DOHH2 (cell line): Measurements from ENCODE around the gene DCDC2.

Experiments
- H3F3A ChIP-seq: fragments of 200-600 bp; sonication (generic), shearing (Covaris generic); 2 replicates; pipeline ENCODE4 v1.6.0; 2016; ENCODE audit warnings: antibody characterized with exemption, mild to moderate bottlenecking; ENCODE audit not compliant: control insufficient read depth, insufficient read depth
- H3K27ac ChIP-seq: fragments of 200-600 bp; sonication (generic); 2 replicates; pipeline ENCODE4 v1.5.1; 2014; ENCODE audit warnings: low read depth, mild to moderate bottlenecking, low read length, moderate library complexity
- H3K27me3 ChIP-seq: fragments of 200-600 bp; sonication (generic); 2 replicates; pipeline ENCODE4 v1.6.1; 2014; ENCODE audit warnings: mild to moderate bottlenecking, low read length, mixed read lengths; ENCODE audit not compliant: control insufficient read depth
- H3K36me3 ChIP-seq: fragments of 200-600 bp; sonication (generic); 2 replicates; pipeline ENCODE4 v1.6.1; 2014; ENCODE audit warnings: mild to moderate bottlenecking, low read length, moderate library complexity, mixed read lengths; ENCODE audit not compliant: control insufficient read depth
- H3K4me1 ChIP-seq: fragments of 200-600 bp; sonication (generic); 2 replicates; pipeline ENCODE4 v1.6.1; 2014; ENCODE audit warnings: mild to moderate bottlenecking, low read length, mixed read lengths; ENCODE audit not compliant: control insufficient read depth
- H3K4me2 ChIP-seq: fragments of 200-600 bp; sonication (generic); 2 replicates; pipeline ENCODE4 v1.6.0; 2014; ENCODE audit warnings: mild to moderate bottlenecking, low read length, moderate library complexity
- H3K4me3 ChIP-seq: fragments of 200-600 bp; sonication (generic); 2 replicates; pipeline ENCODE4 v1.5.1; 2014; ENCODE audit warnings: mild to moderate bottlenecking, low read length, mixed read lengths
- H3K79me2 ChIP-seq: fragments of 200-600 bp; sonication (generic); 2 replicates; pipeline ENCODE4 v1.6.1; 2014; ENCODE audit warnings: mild to moderate bottlenecking, low read length, mixed read lengths; ENCODE audit not compliant: control insufficient read depth
- H3K9me2 ChIP-seq: fragments of 200-600 bp; sonication (generic); replicated peaks from 2 replicates; pipeline ENCODE4 v1.6.1; 2014; ENCODE audit warnings: mild to moderate bottlenecking, low read length, mixed read lengths; ENCODE audit not compliant: control insufficient read depth
- H3K9me3 ChIP-seq: fragments of 200-600 bp; sonication (generic); 2 replicates; pipeline ENCODE4 v1.6.1; 2014; ENCODE audit warnings: antibody characterized with exemption, low read length, mixed read lengths; ENCODE audit not compliant: control insufficient read depth, insufficient read depth
- H4K20me1 ChIP-seq: fragments of 200-600 bp; sonication (generic); 2 replicates; pipeline ENCODE4 v1.6.0; 2014; ENCODE audit warnings: low read depth, mild to moderate bottlenecking, antibody characterized with exemption, low read length, moderate library complexity; ENCODE audit not compliant: control insufficient read depth, insufficient read depth
- EZH2phosphoT487 ChIP-seq: fragments of 200-600 bp; sonication (generic); IDR thresholded peaks from 2 replicates; pipeline ENCODE4 v1.6.1; 2017; ENCODE audit warnings: borderline replicate concordance, mild to moderate bottlenecking, antibody characterized with exemption, low read length, moderate library complexity, mixed read lengths
- TF ChIP-seq, protein P1 (sequence below): fragments of 200-600 bp; sonication (generic); IDR thresholded peaks from one replicate; pipeline ENCODE4 v1.5.1; 2014; ENCODE audit warnings: antibody characterized with exemption, mild to moderate bottlenecking, low read depth, low read length; ENCODE audit not compliant: poor library complexity, severe bottlenecking

DCDC2 gene

DNA sequence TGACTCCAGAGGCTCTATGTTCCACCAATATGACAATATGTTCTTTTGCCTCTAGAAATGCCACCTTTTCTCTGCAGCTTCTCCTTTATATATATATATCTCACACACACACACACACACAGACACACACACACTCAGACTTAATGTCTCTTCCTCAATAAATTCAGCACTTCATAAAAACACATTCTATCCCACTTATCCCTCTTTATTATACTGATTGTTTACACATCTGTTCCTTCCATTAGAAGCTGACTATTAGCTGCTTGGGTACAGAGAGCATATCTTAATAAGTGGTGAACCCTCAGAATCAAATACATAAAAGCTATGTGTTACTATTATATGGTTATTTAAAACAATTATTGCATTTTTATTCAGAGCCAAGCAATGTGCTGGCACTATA, 208.6 kb downstream of the DCDC2 start:
- no peaks in the 10 kb centered on the region for H3K4me1 ChIP-seq

DNA sequence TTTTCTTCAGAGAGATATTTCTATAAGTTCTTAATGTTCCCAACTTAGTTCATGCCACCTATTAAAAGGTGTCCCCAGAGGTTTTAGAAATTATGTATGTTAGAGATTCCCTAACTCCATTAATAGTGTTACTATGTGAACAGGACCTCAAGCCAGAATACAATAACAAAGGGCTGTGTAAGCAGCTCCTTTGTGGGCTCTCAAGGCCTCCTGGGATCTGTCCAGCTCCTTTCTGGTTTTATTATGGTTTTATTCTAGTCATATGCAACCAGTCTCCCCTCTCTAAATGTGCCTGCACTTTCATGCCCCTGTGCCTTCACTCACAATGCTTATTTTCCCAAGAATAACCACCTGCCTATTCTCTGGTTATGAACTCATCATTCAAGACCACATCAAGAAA, 209.2 kb downstream of the DCDC2 start:
- no peaks in the 10 kb centered on the region for H3F3A ChIP-seq
- no peaks in the 10 kb centered on the region for H3K27me3 ChIP-seq
- TF ChIP-seq EZH2phosphoT487 = no peak
- TF ChIP-seq, protein P1, sequence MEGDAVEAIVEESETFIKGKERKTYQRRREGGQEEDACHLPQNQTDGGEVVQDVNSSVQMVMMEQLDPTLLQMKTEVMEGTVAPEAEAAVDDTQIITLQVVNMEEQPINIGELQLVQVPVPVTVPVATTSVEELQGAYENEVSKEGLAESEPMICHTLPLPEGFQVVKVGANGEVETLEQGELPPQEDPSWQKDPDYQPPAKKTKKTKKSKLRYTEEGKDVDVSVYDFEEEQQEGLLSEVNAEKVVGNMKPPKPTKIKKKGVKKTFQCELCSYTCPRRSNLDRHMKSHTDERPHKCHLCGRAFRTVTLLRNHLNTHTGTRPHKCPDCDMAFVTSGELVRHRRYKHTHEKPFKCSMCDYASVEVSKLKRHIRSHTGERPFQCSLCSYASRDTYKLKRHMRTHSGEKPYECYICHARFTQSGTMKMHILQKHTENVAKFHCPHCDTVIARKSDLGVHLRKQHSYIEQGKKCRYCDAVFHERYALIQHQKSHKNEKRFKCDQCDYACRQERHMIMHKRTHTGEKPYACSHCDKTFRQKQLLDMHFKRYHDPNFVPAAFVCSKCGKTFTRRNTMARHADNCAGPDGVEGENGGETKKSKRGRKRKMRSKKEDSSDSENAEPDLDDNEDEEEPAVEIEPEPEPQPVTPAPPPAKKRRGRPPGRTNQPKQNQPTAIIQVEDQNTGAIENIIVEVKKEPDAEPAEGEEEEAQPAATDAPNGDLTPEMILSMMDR = no peak
- H3K36me3 ChIP-seq = no peaks in the 10 kb centered on the region
- no peak overlapping the region for H3K4me2 ChIP-seq
- H3K9me2 ChIP-seq = no peaks in the 10 kb centered on the region
- no peaks in the 10 kb centered on the region for H3K9me3 ChIP-seq
- no peaks in the 10 kb centered on the region for H3K79me2 ChIP-seq
- no peaks in the 10 kb centered on the region for H3K4me1 ChIP-seq
- H4K20me1 ChIP-seq = no peaks in the 10 kb centered on the region
- no peak overlapping the region for H3K27ac ChIP-seq
- H3K4me3 ChIP-seq = no peak overlapping the region

More for the DNA sequence above, 208.6 kb downstream of the DCDC2 start:
- Histone ChIP-seq H3F3A (no peaks in the 10 kb centered on the region), H3K9me3 (no peaks in the 10 kb centered on the region), H3K36me3 (no peaks in the 10 kb centered on the region), H3K27ac (no peak overlapping the region), H3K4me2 (no peak overlapping the region), H3K27me3 (no peaks in the 10 kb centered on the region), H4K20me1 (no peaks in the 10 kb centered on the region), H3K4me3 (no peak overlapping the region), H3K9me2 (no peaks in the 10 kb centered on the region), H3K79me2 (no peaks in the 10 kb centered on the region)
- TF ChIP-seq EZH2phosphoT487 = no peak
- TF ChIP-seq, protein P1 = no peak

DNA sequence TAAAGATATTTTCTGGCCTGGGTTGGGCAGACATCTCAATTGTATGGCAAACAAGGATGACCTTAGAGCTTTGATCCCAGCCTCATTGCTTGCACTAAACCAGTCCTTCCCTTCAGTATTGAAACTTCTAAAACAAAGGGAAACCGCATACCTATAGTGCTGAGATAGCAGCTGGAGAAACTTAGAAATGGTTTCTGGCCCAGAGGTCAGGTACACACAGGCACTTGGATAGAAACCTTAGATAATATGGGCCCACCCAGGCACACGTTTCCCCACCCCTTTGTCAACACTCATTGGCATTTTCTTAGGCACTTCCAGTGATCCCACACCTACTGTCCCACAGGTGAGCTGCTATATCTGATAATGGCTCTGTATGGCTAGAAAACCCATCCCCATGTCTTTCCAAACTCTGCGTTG, 209.7 kb downstream of the DCDC2 start:
- H3F3A ChIP-seq = no peaks in the 10 kb centered on the region
- H3K4me3 ChIP-seq = no peak overlapping the region
- no peaks in the 10 kb centered on the region for H4K20me1 ChIP-seq
- no peaks in the 10 kb centered on the region for H3K36me3 ChIP-seq
- H3K4me2 ChIP-seq = no peak overlapping the region
- no peaks in the 10 kb centered on the region for H3K4me1 ChIP-seq
- no peaks in the 10 kb centered on the region for H3K9me3 ChIP-seq
- H3K27me3 ChIP-seq = no peaks in the 10 kb centered on the region
- H3K27ac ChIP-seq = no peak overlapping the region
- H3K9me2 ChIP-seq = no peaks in the 10 kb centered on the region
- no peak for TF ChIP-seq EZH2phosphoT487
- TF ChIP-seq, protein P1 = no peak
- H3K79me2 ChIP-seq = no peaks in the 10 kb centered on the region
